A549 (cell line): Measurements from ENCODE around the gene SMC6. TPM values are rescaled to one million over a fixed set of nuclear protein-coding genes. Genes with fewer than 3 reads are reported as not detected.

Source experiments
- ATAC-seq, 2 experiments: fragments of 200-7000 bp in 1 of 2; fragments of >200 bp in 1 of 2; cut with Nextera tagmentation in 1 of 2; cut with Tn5 transposase in 1 of 2; 3 replicates each; pipeline versions ENCODE4 v1.8.0 to v1.9.1; 2018 to 2020; ENCODE audit warnings: mild to moderate bottlenecking in 1 of 2, moderate library complexity in 1 of 2
- CTCF ChIA-PET: fragments of 300-600 bp; sonication (Branson Sonifier 250); formaldehyde crosslinking; extraction: SDS; loops from one replicate; lab custom pipeline; 2021; ENCODE audit warnings: antibody characterized with exemption, inconsistent platforms; lab: Yijun Ruan, JAX
- POLR2A ChIA-PET: fragments of 350-600 bp; formaldehyde crosslinking; extraction: SDS; loops from one replicate; lab custom pipeline; 2021; ENCODE audit warnings: antibody characterized with exemption, inconsistent platforms; lab: Yijun Ruan, JAX
- DNase-seq, 2 experiments: peaks; one replicate each; pipeline versions ENCODE4 v3.0.0 to v3.0.0-alpha.2; 2011 to 2016; ENCODE audit warnings: low read depth in 1 of 2, low spot score in 1 of 2
- FAIRE-seq: peaks from 2 replicates; lab custom pipeline; 2011; peaks lifted over from hg19 to GRCh38; lab: Jason Lieb, UNC
- H3K27ac ChIP-seq, 2 experiments: fragments of >200 bp; sonication (Bioruptor Twin); formaldehyde crosslinking; 3 replicates each; pipeline ENCODE4 v1.5.1; 2016 to 2017
- H3K4me1 ChIP-seq: fragments of >200 bp; sonication (Bioruptor Twin); formaldehyde crosslinking; 3 replicates; pipeline ENCODE4 v1.6.1; 2016
- H3K4me2 ChIP-seq: fragments of >200 bp; sonication (Bioruptor Twin); formaldehyde crosslinking; 3 replicates; pipeline ENCODE4 v1.6.1; 2016
- H3K4me3 ChIP-seq: fragments of >200 bp; sonication (Bioruptor Twin); formaldehyde crosslinking; 3 replicates; pipeline ENCODE4 v1.5.1; 2016
- H3K9me3 ChIP-seq: fragments of >200 bp; sonication (Bioruptor Twin); formaldehyde crosslinking; 3 replicates; pipeline ENCODE4 v1.6.1; 2016
- BCL3 ChIP-seq: fragments of >200 bp; sonication (Bioruptor Twin); formaldehyde crosslinking; IDR thresholded peaks from 3 replicates; pipeline ENCODE4 v1.6.1; 2016
- CBX2 ChIP-seq: fragments of 200-600 bp; sonication (generic); IDR thresholded peaks from 2 replicates; pipeline ENCODE4 v1.6.1; 2016; ENCODE audit warnings: low read depth, mild to moderate bottlenecking, borderline replicate concordance
- CHD2 ChIP-seq: fragments of 150-350 bp; IDR thresholded peaks from 2 replicates; pipeline ENCODE4 v1.6.1; 2014; ENCODE audit warnings: low read length; ENCODE audit not compliant: partially characterized antibody
- EHMT2 ChIP-seq: fragments of 200-600 bp; sonication (generic); IDR thresholded peaks from 2 replicates; pipeline ENCODE4 v1.6.1; 2016; ENCODE audit warnings: antibody characterized with exemption, low read depth, mild to moderate bottlenecking, moderate library complexity
- ESRRA ChIP-seq: fragments of 150-350 bp; IDR thresholded peaks from 2 replicates; pipeline ENCODE4 v1.6.1; 2014; ENCODE audit warnings: mild to moderate bottlenecking, low read length, borderline replicate concordance
- FOSB ChIP-seq: fragments of 250-450 bp; sonication (Bioruptor Pico); IDR thresholded peaks from 2 replicates; pipeline ENCODE4 v1.5.0; 2020; ENCODE audit warnings: mild to moderate bottlenecking, moderate library complexity
- FOSL2 ChIP-seq, 2 experiments: fragments of 450-650 bp in 1 of 2; fragments of >200 bp in 1 of 2; sonication (Bioruptor Twin) in 1 of 2; formaldehyde crosslinking; IDR thresholded peaks; 2 replicates each; pipeline versions ENCODE4 v1.5.0 to v1.6.1; 2016 to 2020; ENCODE audit warnings: mild to moderate bottlenecking in 1 of 2, moderate library complexity in 1 of 2
- HDAC2 ChIP-seq: fragments of 200-600 bp; sonication (generic); IDR thresholded peaks from 2 replicates; pipeline ENCODE4 v1.6.1; 2016
- JUN ChIP-seq, 2 experiments: fragments of >200 bp; sonication (Bioruptor Twin); formaldehyde crosslinking; IDR thresholded peaks; 2 replicates in 1 of 2; 3 replicates in 1 of 2; pipeline ENCODE4 v1.6.1; 2016 to 2017
- KDM5A ChIP-seq: fragments of 200-600 bp; sonication (generic); IDR thresholded peaks from 2 replicates; pipeline ENCODE4 v1.6.1; 2016; ENCODE audit warnings: antibody characterized with exemption, mild to moderate bottlenecking
- MYC ChIP-seq: IDR thresholded peaks from 2 replicates; pipeline ENCODE4 v1.6.1; 2012; ENCODE audit warnings: mild to moderate bottlenecking, inconsistent platforms, low read length, improper control_type of control experiment, borderline replicate concordance
- NPAS2 ChIP-seq: fragments of 250-450 bp; sonication (Bioruptor Pico); IDR thresholded peaks from 2 replicates; pipeline ENCODE4 v1.8.0; 2022; ENCODE audit warnings: mild to moderate bottlenecking, moderate library complexity, borderline replicate concordance
- PHF8 ChIP-seq: fragments of 200-600 bp; sonication (generic); IDR thresholded peaks from 2 replicates; pipeline ENCODE4 v1.6.1; 2016; ENCODE audit warnings: low read depth, mild to moderate bottlenecking, antibody characterized with exemption, moderate library complexity, borderline replicate concordance
- RAD21 ChIP-seq, 2 experiments: fragments of >200 bp in 1 of 2; sonication (Bioruptor Twin) in 1 of 2; formaldehyde crosslinking in 1 of 2; IDR thresholded peaks in 1 of 2; conservative IDR thresholded peaks in 1 of 2; 2 replicates in 1 of 2; 3 replicates in 1 of 2; pipeline ENCODE4 v1.6.1; 2012 to 2018; ENCODE audit warnings: inconsistent platforms in 1 of 2
- RARB ChIP-seq: fragments of 250-450 bp; sonication (Bioruptor Pico); IDR thresholded peaks from 2 replicates; pipeline ENCODE4 v1.8.0; 2021; ENCODE audit warnings: mild to moderate bottlenecking, moderate library complexity
- RCOR1 ChIP-seq: fragments of 150-350 bp; IDR thresholded peaks from 2 replicates; pipeline ENCODE4 v1.6.1; 2014; ENCODE audit warnings: antibody characterized with exemption, low read length, low read depth
- RFX5 ChIP-seq: fragments of 450-650 bp; IDR thresholded peaks from 2 replicates; pipeline ENCODE4 v1.7.1; 2014; ENCODE audit warnings: antibody characterized with exemption, mild to moderate bottlenecking, moderate library complexity
- RNF2 ChIP-seq: fragments of 200-600 bp; sonication (generic); IDR thresholded peaks from 2 replicates; pipeline ENCODE4 v1.6.1; 2016; ENCODE audit warnings: low read depth, mild to moderate bottlenecking, antibody characterized with exemption, moderate library complexity, borderline replicate concordance
- SMC3 ChIP-seq: fragments of >200 bp; sonication (Bioruptor Twin); formaldehyde crosslinking; IDR thresholded peaks from 3 replicates; pipeline ENCODE4 v1.6.1; 2018; ENCODE audit warnings: inconsistent platforms
- SREBF2 ChIP-seq: fragments of 450-650 bp; IDR thresholded peaks from 2 replicates; pipeline ENCODE4 v1.6.1; 2014; ENCODE audit warnings: mild to moderate bottlenecking, moderate library complexity
- TFCP2L1 ChIP-seq: fragments of 250-450 bp; sonication (Bioruptor Pico); IDR thresholded peaks from 2 replicates; pipeline ENCODE4 v1.5.0; 2021; ENCODE audit warnings: mild to moderate bottlenecking
- TP53 ChIP-seq: fragments of 250-450 bp; sonication (Bioruptor Pico); IDR thresholded peaks from 2 replicates; pipeline ENCODE4 v1.5.0; 2021; ENCODE audit warnings: mild to moderate bottlenecking, moderate library complexity
- ZC3H11A ChIP-seq: fragments of 450-650 bp; IDR thresholded peaks from 2 replicates; pipeline ENCODE4 v1.6.1; 2014; ENCODE audit warnings: antibody characterized with exemption, mild to moderate bottlenecking
- WGBS: methylation state at CpG from one replicate; pipeline ENCODE4 v1.1.6; 2017; ENCODE audit errors: missing lambda C conversion rate; 5-methylcytosine and 5-hydroxymethylcytosine counted together
- polyA minus RNA-seq: library from RNA; depleted of rRNA, polyadenylated mRNA; stranded (reverse); fragments of >200 nt; gene quantifications from 2 replicates; pipeline ENCODE4 v1.2.3, GENCODE V29; 2011; rRNA and poly(A)+ RNA removed
- polyA plus RNA-seq, 4 experiments: library from polyadenylated mRNA; depleted of rRNA in 3 of 4; stranded (reverse); fragments of >200 nt; fragmentation: RNase III in 1 of 4; extraction: RNeasy Plus Mini Kit Qiagen cat#74134 plus additional on column Dnase treatment in 1 of 4; gene quantifications; 2 replicates in 3 of 4; 3 replicates in 1 of 4; pipeline ENCODE4 v1.2.3, GENCODE V29; 2011 to 2017
- TF ChIP-seq, protein P1 (sequence below): IDR thresholded peaks from 2 replicates; pipeline ENCODE4 v1.6.1; 2012
- TF ChIP-seq, protein P2 (sequence below): IDR thresholded peaks from 2 replicates; pipeline ENCODE4 v1.6.1; 2012
- TF ChIP-seq, protein P3 (sequence below): IDR thresholded peaks from 2 replicates; pipeline ENCODE4 v1.6.1; 2012; ENCODE audit warnings: low read depth, borderline replicate concordance

SMC6 gene
- polyA plus RNA-seq (2011; rRNA removed) (34.2 and 51.6 TPM in 2 replicates), polyA plus RNA-seq (2017; fragmentation: RNase III; extraction: RNeasy Plus Mini Kit Qiagen cat#74134 plus additional on column Dnase treatment) (26.0 to 30.7 TPM (median 29.9 TPM) in 3 replicates), polyA minus RNA-seq (19.1 and 21.2 TPM in 2 replicates)
- polyA plus RNA-seq (2012; cell fraction: cytosol; rRNA removed), result 7.7 and 8.8 TPM in 2 replicates
- 7.3 and 10.1 TPM in 2 replicates for polyA plus RNA-seq (2012; cell fraction: nucleus; rRNA removed)

DNA sequence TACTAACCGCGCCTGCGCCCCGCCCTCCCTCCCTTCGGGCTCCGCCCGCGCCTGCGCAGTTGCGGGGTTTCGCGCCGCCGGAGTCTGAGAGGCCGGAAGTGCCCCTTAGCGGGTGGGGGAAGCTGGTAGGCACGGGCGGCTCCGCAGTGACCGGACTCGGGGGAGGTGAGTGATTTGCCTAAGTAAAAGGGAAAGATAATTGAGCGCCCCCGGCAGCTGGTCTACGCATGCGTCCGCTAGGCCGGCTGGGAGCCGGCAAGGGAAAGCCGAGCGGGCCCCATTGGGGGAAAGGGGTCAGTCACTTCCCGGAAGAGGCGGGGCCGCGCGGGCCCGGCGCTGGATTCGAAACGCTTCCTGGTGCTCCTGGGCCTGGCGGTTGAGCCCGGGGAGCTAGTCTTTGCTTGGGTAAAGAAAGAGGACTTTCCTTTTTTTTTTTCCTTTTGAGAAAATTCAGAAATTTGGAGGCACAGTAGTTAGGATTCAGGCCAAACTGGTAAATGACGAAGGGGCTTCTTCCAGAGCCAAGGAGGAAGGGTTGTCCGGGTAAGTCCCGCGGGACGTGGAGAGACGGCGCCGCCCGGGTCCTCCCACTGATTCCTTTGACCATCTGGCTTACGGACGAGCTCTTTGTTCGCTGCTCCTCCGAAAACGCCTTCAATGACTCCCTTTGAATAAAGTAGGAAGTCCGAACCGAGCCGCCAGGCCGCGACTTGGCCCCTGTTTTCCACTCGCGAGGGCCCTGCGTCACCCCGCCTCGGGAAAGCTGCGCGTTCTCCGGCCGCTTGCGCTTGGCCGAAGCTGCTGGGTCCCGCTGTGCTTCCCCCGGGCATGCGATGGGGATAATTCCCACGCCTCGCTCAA, at the start of gene SMC6, which contains the start of gene GEN1:
Gene SMC6, minus strand, starts transcription at position 8 of the 861 bp plus-strand sequence. CDS start 7,864 bp downstream, outside the sequence.
Gene GEN1, plus strand, starts transcription at position 336 of the 861 bp plus-strand sequence. CDS start 5,806 bp downstream, outside the sequence.
- DNase-seq, result peak; percentile 85 to 95
- under 1% methylated on average over 49 of the region's 76 CpGs for WGBS
- ChIA-PET CTCF (interaction anchor here (0.5 to 1.0 kb wide), 3 partner anchors 35 to 82 kb away, joined by 3 read pairs; no protein-coding TSS in a partner anchor), POLR2A (interaction anchor here (0.5 to 1.3 kb wide), 5 partner anchors 14 to 507 kb away, joined by 3 to 6 read pairs (median 4); no protein-coding TSS in a partner anchor)
- peak; percentile 83 to 89 for ATAC-seq
- Histone ChIP-seq H3K27ac (peak within 1 kb of the TSS; percentile 95 to 98), H3K4me3 (peak within 1 kb of the TSS; percentile 83), H3K4me2 (peak within 1 kb of the TSS; percentile 93), H3K9me3 (no peaks in the 10 kb centered on the region), H3K4me1 (peaks cover 73% of the 10 kb centered on the region)
- TF ChIP-seq TP53 (CRISPR knock-in tag), result 0 out of 2 replicates have a peak, but pooled peaks have one; percentile 13
- TF ChIP-seq ZC3H11A, result no peak
- peak; percentile 36; the same call in 1 of the 2 replicates for TF ChIP-seq PHF8
- TF ChIP-seq MYC, result 0 out of 2 replicates have a peak, but pooled peaks have one; percentile 12
- no peak for TF ChIP-seq RCOR1
- peak; percentile 33; the same call in 1 of the 2 replicates for TF ChIP-seq HDAC2
- no peak for TF ChIP-seq CBX2
- peak; percentile 6 for TF ChIP-seq CHD2
- TF ChIP-seq, protein P1, sequence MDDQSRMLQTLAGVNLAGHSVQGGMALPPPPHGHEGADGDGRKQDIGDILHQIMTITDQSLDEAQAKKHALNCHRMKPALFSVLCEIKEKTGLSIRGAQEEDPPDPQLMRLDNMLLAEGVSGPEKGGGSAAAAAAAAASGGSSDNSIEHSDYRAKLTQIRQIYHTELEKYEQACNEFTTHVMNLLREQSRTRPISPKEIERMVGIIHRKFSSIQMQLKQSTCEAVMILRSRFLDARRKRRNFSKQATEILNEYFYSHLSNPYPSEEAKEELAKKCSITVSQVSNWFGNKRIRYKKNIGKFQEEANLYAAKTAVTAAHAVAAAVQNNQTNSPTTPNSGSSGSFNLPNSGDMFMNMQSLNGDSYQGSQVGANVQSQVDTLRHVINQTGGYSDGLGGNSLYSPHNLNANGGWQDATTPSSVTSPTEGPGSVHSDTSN, result 0 out of 2 replicates have a peak, but pooled peaks have one; percentile 23
- TF ChIP-seq, protein P2, sequence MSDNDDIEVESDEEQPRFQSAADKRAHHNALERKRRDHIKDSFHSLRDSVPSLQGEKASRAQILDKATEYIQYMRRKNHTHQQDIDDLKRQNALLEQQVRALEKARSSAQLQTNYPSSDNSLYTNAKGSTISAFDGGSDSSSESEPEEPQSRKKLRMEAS, result peak; percentile 46; the same call in 1 of the 2 replicates
- peak; percentile 90 for TF ChIP-seq KDM5A
- TF ChIP-seq, protein P3, sequence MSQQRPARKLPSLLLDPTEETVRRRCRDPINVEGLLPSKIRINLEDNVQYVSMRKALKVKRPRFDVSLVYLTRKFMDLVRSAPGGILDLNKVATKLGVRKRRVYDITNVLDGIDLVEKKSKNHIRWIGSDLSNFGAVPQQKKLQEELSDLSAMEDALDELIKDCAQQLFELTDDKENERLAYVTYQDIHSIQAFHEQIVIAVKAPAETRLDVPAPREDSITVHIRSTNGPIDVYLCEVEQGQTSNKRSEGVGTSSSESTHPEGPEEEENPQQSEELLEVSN, result no peak
- peak; percentile 44 to 46; a peak in 3 of 5 replicates for TF ChIP-seq JUN (IDR thresholded peaks at IDR 0.05)
- TF ChIP-seq BCL3, result peak; percentile 4; the same call in 1 of the 3 replicates
- TF ChIP-seq TFCP2L1 (CRISPR knock-in tag), result peak; percentile 63; the same call in 1 of the 2 replicates
- TF ChIP-seq SREBF2, result no peak
- TF ChIP-seq RFX5, result no peak
- FAIRE-seq, result no peak

DNA sequence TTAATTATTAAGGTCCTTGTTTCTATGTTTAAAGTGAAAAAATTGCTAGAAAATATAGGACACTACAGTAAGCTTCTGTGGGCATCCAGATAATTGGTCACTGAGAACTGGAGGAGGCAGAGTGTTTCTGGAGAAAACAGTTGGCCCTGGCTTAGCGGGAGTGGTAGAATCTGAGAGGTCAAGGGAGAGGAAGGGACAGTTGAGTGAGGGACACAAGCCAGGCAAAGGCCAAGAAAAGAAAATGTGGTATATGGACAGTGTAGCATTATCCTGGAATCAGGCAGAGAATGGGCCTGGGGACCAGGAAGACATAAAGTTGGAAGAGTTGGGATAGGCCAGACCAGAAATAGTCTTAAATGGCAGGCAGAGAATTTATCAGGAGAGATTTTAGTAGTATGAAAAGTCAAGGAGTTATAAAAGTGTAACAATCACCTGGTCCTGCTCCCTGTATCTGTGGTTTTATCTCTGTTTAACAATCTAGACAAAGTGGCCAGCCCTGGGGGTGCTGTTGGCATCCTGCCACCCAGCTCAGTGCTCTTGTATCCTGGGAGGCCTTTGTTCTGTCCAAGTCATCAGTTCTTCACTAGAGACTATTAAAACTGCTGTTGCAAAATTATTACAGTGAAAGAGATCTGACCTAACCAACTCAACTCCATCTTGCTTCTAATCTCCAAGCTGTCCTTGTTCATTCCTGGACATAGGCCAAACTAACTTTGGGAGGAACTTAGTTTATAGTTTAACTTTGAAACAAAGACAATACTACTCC, 47.3 kb upstream of the SMC6 start:
- no peak for ATAC-seq
- H3K4me3 ChIP-seq, result no peak overlapping the region
- H3K4me1 ChIP-seq, result no peaks in the 10 kb centered on the region
- 89% methylated on average over 1 of the region's 1 CpG for WGBS
- ChIA-PET CTCF (interaction anchor here (0.9 to 1.5 kb wide), 2 partner anchors 10 to 15 kb away, joined by 3 read pairs; partner anchors contain the start of gene MSGN1), POLR2A (no interaction called here)
- H3K9me3 ChIP-seq, result no peaks in the 10 kb centered on the region
- FAIRE-seq, result no peak
- no peak overlapping the region for H3K27ac ChIP-seq
- no peak for DNase-seq
- H3K4me2 ChIP-seq, result no peak overlapping the region
- TF ChIP-seq SMC3 (no peak), ESRRA (no peak), EHMT2 (no peak), CHD2 (no peak), RNF2 (no peak), FOSL2 (IDR thresholded peaks at IDR 0.05) (no peak), FOSL2 (CRISPR knock-in tag; IDR thresholded peaks at IDR 0.05) (no peak), RAD21 (conservative IDR thresholded peaks at IDR 0.05 in 1 of 2, IDR thresholded peaks at IDR 0.05 in 1 of 2) (no peak), NPAS2 (no peak), FOSB (CRISPR knock-in tag) (no peak), TP53 (CRISPR knock-in tag) (no peak), RARB (CRISPR knock-in tag) (no peak), MYC (no peak)
- TF ChIP-seq, protein P3, result no peak
- TF ChIP-seq, protein P2, result no peak
